GM13977 (cell line): ENCODE measurements around the gene TRIM40.

Source experiments
- DNase-seq: peaks from one replicate; pipeline ENCODE4 v3.0.0; 2012; ENCODE audit warnings: low spot score
- in situ Hi-C: fragments of 300-500 bp; cut with MboI; formaldehyde crosslinking; loops from one replicate; pipeline ENCODE4 v1.12.0; 2022; ENCODE audit warnings: low sequenced_read_pairs, low pct_unique_long_range_greater_than_20kb, mixed read lengths, inconsistent platforms; ENCODE audit not compliant: unreplicated experiment
- TF ChIP-seq, protein P1 (sequence below): IDR thresholded peaks from 2 replicates; pipeline ENCODE4 v1.5.1; 2012; ENCODE audit warnings: mild to moderate bottlenecking, control low read depth; ENCODE audit not compliant: insufficient read depth; ENCODE audit errors: extremely low read depth, missing control alignments

TRIM40 gene

DNA sequence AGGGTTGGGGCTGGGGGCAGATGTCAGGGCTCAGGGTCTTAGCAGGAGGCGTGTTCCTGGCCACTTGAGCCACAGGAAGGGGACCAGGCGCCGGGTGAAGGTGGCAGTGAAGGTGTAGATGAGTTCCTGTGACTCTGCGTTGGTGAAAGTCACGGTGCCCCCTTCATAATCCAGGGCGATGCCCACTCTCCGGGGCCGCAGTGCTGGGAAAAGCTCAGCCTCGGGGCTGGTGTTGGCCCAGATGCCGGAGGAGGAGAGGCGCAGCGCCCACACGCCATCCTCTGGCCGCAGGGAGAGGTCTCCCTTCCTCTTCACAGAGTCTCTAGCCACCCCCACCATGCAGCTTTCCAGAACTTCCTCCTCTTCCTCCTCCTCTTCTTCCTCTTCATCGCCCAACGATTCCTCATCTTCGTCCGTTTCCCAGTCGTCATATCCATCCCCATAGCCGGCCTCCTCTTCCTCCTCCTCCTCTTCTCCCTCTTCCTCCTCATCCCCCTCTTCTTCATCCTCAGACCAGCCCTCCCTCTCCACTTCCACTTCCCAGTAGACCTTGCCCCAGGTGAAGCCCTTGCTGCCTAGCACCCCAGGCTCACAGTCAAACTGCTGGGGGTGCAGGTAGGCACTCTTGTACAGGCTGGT, 50.0 kb downstream of the TRIM40 start:
- DNase-seq: no peak
- in situ Hi-C loops: no loop called here
- TF ChIP-seq, protein P1, sequence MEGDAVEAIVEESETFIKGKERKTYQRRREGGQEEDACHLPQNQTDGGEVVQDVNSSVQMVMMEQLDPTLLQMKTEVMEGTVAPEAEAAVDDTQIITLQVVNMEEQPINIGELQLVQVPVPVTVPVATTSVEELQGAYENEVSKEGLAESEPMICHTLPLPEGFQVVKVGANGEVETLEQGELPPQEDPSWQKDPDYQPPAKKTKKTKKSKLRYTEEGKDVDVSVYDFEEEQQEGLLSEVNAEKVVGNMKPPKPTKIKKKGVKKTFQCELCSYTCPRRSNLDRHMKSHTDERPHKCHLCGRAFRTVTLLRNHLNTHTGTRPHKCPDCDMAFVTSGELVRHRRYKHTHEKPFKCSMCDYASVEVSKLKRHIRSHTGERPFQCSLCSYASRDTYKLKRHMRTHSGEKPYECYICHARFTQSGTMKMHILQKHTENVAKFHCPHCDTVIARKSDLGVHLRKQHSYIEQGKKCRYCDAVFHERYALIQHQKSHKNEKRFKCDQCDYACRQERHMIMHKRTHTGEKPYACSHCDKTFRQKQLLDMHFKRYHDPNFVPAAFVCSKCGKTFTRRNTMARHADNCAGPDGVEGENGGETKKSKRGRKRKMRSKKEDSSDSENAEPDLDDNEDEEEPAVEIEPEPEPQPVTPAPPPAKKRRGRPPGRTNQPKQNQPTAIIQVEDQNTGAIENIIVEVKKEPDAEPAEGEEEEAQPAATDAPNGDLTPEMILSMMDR: no peak

GRCh38 chr6:30188541-30188940, 52.6 kb downstream of the TRIM40 start:
- in situ Hi-C loops: no loop called here

GRCh38 chr6:30192076-30192475, 56.1 kb downstream of the TRIM40 start:
- TF ChIP-seq, protein P1: no peak
- DNase-seq: no peak
- in situ Hi-C loops: no loop called here

More at GRCh38 chr6:30188541-30188940, 52.6 kb downstream of the TRIM40 start:
- no peak for DNase-seq
- TF ChIP-seq, protein P1: no peak

- TF ChIP-seq, protein P1: no peak
- in situ Hi-C loops: no loop called here
- DNase-seq: no peak
These were observed 59.1 kb downstream of the TRIM40 start for GRCh38 chr6:30194797-30195690.

DNA sequence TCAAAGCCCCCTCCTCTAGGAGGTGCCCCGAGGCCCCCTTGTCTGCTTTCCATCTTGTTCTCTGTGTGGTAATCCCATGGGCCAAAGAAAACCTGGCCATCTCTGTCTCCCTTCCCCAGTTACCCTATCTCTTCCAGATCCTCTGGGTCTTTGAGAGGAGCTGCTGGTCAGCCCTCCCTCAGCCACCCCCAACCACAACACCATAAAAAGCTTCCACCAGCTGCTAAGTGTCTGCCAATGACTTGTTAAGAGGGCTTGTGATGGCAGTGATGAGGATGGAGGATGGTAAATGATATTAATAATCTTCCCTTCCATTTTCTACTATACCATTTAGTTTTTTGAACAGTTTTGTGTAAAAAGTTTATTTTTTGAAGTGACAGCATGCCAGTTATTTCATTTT, 60.0 kb downstream of the TRIM40 start:
- DNase-seq: no peak
- TF ChIP-seq, protein P1: no peak
- in situ Hi-C loops: no loop called here

GRCh38 chr6:30196376-30196775, 60.4 kb downstream of the TRIM40 start:
- in situ Hi-C loops: no loop called here
- TF ChIP-seq, protein P1: no peak

More at GRCh38 chr6:30196376-30196775, 60.4 kb downstream of the TRIM40 start:
- DNase-seq: no peak
